ENCODE data around the gene DMD. TPM values are rescaled to one million over a fixed set of nuclear protein-coding genes. Genes with fewer than 3 reads are reported as not detected.

Gene DMD
- total RNA-seq, 1 experiment from 2014 or later: 3.9 TPM

DNA sequence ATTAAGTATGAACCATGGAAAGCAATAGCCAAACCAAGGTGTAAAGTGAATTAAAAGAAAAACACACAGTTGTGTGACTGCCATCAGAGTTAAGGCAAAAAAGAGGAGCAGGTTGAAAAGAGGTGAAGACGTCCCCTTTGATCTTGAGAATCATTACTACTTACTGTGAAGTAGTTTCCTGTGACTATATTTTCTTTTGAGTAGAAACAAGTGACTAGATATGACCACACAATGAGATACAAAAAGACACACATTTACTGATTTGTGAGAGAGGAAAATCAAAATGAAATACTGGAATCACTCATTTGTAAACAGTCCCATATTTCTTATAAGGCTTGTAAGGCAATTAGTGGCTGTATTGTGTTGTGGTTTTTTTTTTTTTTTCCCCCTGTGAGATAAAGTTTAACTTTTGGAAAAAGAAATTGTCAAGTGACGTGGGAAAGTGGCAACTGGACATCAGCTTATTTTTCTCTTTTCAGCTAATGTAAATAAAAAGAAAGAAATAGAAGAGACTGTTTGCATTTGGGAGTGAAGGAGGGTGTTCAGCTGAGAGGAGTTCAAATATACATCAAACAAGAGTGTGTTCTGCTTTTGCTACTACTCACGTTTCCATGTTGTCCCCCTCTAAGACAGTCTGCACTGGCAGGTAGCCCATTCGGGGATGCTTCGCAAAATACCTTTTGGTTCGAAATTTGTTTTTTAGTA, 2033.1 kb downstream of the DMD start:
- no peak for DNase-seq (ENCODE audit: extremely low read depth, low read depth)

DNA sequence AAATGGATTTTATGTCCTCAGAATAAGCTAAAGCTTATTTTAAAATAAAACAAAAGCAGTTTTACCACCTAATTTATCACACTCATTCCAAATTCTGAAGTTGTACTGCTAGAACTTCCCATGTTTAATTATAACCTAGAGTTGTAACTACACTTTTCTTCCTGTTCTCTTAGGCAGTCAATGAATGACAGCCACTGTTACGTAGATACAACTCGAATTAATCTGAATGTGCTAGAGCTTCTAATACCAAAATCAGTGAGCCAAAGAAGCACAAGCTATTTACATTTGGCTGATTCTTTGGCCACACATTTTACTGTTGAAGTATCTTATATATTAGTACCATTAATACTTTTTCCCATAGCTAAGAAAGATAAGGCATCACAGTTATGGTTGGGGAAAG, 2040.6 kb downstream of the DMD start:
- no peak for DNase-seq (ENCODE audit: extremely low read depth, low read depth)

DNA sequence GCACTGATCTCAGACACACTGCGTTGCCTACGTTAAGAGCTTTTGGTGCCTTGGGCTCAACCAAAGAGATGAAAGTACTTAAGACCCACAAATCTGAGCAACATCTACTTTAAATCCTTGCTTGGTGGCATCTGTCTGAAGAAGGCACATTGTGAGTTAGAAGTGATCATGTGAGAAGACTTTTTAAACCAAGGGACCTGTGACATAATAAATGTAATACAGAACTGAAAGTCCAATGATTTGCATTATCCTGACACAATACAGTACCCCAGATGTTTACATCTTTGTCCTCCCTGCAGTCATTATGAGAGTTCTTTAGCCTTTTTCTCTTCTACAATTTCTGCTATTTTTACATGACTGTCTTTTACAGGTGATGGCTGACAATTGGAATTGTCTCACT, 2042.8 kb downstream of the DMD start:
- DNase-seq (ENCODE audit: extremely low read depth, low read depth): no peak

DNA sequence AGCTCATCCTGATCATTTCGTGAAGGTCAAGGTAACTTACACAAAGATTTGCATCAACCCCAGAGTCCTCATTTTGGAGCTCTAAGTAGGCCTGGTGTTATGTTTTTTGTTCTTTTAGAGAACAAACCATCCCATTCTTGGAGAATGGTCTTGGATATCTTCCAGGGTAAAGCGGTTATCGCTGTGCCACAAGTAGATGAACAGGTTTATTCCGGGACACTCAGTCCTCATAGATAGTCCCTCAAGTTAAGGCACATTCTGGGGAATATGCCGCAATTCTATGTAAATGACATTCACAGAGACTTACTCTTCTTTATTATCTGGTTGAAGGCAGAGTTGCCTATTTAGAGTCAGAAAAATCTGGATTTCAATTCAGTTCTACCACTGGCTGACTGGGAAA, 2044.5 kb downstream of the DMD start:
- DNase-seq (ENCODE audit: extremely low read depth, low read depth): no peak

DNA sequence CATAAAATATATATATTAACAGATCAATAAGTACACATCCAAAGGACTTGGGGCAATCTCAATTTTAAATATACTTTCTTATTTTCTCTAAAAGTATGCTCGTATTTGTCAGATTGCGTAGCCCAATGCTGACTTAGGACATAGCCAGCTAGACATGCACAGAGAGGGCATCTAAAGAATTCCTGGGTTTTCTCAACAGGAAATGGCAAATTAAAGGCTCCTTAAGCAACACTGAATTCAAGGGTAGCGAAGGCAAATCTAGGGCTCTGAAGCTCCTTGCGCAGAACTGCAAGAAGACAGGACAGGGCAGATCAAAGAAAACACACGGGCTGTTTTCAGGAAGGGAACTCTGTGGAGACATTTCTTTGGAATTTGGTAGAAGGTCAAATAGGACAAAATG, 2044.9 kb downstream of the DMD start:
- DNase-seq (ENCODE audit: extremely low read depth, low read depth): no peak

DNA sequence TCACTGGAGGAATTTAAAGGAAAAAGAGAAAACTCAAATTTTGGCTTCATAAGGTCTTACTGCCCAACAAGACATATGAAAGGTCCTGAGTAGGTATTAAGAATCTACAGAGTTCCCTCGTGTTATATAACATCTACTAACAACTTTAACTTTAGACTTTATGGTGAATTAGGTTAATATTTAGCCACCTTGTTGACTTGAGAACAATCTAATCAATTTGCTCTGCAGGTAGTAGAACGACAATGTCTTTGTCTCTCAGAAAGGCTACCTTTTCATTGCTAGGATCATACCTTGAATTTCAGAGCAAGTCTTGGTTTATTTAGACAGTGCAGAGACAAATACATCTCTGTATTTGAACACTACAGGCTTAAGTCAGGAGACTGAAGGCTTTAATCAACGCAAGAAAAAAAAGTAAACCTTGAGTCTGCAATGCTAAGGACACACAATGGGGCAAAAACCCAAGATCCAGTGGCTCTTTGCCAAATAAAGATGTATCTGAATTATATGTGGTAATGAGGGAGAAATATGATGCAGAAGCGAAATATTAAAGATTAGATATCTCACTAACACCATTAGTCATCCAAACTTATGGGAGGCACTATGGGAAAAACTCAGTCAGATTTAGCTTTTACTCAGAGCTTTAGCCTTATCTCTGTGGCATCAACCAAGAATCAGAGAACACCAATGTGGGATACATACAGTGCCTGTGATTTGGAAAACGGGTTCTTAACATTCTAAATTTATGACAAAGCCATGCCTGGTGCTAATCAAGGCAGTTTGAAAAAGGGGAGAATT, 2045.9 kb downstream of the DMD start:
- no peak for DNase-seq (ENCODE audit: extremely low read depth, low read depth)

DNA sequence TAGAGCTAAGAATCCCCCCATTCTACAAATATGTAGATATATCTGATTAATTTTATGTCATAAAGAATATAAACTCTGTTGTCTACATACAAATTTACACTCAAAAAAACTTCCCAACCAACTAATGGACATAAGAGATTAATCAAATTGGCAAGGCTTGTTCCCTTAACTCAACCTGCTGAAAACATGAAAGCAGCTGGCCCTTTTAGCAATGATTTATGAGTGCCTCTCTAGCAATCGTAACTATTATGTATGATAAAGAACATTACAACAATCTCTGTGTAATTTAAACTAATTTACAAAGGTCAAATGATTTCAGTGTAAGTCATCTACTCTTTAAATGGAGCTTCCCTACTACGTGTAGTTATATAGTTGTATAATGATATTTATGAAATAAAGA, 2056.4 kb downstream of the DMD start:
- DNase-seq (ENCODE audit: extremely low read depth, low read depth): no peak

DNA sequence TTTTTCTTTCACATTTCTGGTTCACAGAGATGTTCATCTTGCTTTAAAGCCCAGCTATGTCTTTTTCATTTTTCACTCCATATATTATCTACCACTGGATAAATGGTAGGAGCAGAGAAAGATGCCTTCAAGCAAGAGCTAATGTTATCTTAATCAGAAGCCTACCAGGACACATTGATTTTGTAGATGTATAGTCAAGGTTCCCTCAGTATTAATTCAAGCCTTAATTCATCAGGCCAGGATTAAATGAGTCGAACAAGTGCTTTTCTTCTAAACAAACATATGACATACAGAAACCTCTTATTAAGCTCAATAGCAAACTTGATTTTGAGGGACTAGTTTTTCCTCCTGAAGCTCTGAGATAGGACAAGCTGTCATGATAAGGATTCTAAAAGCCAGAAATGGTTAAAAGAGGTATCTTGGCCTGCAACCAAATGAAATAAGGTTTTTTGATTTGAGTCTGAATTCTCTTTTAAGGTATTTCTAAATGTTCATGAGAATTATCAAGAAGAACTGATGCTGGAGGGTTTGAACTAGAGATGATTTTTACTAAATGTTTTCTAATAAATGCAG, 2057.8 kb downstream of the DMD start:
- no peak for DNase-seq (ENCODE audit: extremely low read depth, low read depth)

DNA sequence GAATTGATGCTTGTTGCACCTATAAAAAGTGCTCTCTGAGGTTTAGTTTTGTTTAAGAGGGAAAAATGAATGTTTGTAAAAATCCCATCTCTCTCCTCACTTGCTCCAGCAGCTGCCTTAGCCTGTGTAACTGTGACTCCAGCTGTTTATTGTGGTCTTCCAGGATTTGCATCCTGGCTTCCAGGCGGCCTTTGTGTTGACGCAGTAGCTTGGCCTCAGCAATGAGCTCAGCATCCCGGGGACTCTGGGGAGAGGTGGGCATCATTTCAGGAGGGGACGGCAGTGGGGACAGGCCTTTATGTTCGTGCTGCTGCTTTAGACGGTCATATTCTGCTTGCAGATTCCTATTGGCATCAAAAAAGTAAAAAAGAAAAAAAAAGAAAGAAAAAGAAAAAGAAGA, 2064.2 kb downstream of the DMD start:
- DNase-seq (ENCODE audit: extremely low read depth, low read depth): no peak

DNA sequence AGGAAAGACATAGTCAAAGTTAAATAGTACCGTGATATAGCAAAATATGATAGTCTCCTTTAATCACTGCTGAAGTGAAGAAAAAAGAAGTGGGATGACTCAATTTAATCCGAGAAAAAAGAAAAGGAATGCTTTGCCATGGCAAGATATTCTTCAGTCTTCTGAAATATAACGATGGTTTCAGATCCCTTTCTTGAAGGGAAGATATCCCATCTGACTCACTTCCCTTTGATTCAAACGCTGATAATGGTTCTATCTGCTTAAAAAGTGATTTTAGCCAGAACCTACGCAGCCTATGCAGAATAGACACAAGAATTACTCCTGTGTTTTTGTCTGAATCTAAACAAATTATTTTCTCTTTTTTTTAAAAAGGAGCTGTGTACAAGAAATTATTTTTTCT, 2071.4 kb downstream of the DMD start:
- DNase-seq (ENCODE audit: extremely low read depth, low read depth): no peak

DNA sequence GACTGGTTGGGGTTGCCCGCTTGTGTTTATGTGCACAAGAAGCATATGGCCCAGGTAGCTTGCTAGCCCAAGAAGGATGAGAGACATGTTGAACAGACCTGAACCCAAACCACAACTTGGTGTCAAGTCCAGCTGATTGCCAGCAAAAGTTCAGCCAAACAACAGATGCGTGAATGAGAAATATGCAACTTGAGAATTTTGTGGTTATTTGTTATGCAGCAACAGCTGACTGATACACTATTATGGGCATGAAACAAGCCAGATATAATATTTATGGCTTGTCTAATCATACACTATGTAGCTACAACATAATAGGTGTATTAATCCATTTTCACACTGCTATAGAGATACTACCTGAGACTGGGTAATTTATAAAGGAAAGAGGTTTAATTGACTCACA, 2073.2 kb downstream of the DMD start:
- no peak for DNase-seq (ENCODE audit: extremely low read depth, low read depth)

DNA sequence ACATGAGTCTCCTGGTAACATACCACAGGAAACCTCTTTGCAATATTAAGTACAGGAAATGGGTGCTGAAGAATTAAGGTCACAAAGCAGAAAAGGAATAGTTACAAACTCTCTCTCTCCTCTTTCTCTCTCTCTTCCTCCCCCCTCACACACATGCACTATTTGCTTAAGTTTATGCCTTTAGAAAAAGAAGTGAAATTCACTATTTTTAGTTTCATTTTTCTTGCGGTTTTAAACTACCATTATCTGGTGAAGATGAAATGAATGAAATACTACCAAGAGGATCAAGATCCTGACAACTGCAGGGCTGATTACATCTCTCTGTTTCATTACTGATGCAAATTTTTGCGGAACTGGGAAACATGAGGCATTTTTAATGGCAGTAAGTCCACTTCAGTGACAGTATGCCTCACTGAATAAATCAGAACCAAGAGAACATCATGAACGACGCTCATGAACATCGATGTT, 2075.2 kb downstream of the DMD start:
- DNase-seq (ENCODE audit: extremely low read depth, low read depth): no peak

DNA sequence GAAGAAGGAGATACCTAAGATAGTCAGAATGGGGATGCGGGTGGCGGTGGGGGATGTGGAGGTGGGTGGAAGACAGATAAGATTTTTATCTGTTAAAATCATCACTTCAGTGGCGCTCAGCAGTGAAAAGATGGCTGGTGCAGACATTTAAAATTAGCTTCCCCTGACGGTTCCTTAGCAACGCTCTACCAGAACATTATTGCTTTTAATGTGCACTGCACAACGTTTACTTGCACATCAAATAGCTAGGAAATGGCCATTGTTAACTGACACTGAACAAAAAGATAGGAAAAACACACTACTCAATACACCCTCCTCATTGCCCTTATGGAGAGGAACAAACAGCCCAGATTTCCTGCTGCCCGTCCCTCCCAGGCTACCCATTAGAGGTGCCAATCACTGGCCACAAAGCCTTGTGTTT, 2078.5 kb downstream of the DMD start:
- DNase-seq (ENCODE audit: extremely low read depth, low read depth): no peak

DNA sequence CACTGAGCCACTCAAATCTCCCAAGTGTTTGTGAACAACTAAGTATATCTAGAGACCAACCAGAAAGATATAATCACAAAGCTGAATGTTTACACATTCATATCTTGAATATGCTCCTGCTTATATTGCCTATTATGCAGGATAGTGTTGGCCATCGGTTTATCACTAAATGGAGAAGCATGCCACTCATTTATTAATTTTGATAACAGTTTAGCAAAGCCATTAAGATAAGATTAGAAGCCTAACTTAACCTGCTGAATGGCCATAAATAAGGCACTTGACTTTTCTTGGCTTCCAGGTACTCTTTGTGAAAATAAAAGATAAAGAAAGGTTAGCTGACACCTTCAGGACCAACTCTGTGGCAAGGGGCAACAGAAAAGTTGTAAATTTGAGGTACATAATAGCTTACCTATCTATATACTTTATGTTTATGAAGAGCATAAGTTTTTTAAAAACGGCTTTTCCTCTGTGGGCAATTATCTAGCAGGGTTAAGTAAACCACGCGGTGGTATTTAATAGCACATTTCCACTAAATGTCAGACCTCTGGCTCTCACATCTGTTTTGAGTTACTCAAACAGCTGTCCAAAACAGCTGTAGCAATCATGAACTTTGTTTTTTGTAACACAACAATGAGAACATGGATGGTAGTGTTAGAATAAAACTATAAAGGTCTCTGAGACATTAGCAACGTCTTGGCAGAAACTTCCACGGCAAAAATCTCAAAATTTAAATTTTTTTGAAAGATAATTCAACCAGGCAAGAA, 2080.7 kb downstream of the DMD start:
- DNase-seq (ENCODE audit: extremely low read depth, low read depth): no peak

DNA sequence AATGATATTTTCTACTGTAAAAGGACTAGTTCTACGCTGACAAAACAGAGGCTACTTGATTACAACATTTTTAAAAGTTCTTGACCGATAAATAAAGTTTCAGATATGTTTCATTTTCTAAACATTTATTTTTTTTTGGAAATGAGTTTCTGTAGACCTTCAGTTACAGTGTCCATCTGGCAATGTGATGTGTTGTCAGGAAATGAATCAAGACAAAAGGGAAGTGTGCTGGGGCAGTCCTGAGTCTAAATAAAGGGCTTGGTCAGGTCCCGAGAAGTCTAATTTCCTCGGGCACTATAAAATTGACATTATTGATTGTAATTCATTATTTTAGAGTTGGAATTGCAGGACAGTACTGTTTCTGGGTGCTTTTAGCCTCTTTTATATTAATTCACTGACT, 2082.5 kb downstream of the DMD start:
- DNase-seq (ENCODE audit: extremely low read depth, low read depth): no peak

DNA sequence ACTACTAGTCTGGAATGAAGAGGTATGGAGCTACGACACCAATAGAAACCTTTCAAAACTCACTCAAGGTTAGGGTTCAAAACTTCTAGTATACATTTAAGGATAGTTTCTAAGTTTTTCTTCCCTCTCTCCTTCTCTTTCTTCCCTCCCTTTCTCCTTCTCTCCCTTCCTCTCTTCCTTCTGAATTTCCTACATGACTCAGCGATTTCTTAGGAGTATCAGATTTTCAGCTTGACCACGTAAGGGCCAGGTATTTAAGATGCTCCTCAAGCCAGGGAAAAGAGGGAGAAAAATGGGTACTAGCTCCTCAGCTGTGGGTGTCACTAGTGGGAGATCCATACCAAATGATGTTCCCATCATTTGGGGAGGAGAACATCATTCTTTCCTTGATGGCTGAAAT, 2083.6 kb downstream of the DMD start:
- no peak for DNase-seq (ENCODE audit: extremely low read depth, low read depth)

DNA sequence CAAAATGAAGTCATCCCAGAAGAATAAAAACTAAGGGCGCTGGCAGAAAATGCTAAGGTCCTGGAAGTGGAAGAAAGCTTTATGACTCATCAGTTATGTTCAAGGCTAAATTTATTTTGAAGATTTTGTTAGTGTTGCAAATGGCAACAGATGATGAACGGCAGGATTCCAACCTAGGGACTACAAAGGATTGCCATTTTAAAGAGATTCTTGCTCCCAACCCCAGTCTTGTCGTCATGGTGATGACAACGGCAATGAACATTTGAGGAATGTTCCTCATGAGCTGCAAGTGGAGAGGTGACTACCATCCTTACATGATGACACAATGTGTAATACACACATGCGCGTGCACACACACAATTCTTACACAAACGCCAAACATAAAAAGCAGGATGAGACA, 2085.1 kb downstream of the DMD start:
- no peak for DNase-seq (ENCODE audit: extremely low read depth, low read depth)

DNA sequence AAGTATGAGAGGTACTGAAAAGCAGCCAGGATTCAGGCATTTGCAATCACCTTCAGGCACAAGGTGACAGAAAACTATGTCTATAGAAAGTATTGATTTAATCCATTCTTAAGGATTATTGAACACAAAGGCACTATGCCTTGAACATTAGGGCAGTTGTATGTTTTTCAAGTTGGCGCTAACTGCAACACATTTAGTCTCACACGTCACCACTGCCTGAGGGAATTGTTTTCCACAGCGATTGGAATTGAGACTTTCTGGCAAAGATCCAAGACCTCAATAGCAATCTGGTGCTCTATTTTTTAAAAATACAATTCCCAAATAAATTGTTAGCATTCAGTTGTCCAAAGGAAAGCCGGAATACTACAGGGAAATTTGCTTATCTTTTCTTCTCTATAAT, 2086.8 kb downstream of the DMD start:
- DNase-seq (ENCODE audit: extremely low read depth, low read depth): no peak

DNA sequence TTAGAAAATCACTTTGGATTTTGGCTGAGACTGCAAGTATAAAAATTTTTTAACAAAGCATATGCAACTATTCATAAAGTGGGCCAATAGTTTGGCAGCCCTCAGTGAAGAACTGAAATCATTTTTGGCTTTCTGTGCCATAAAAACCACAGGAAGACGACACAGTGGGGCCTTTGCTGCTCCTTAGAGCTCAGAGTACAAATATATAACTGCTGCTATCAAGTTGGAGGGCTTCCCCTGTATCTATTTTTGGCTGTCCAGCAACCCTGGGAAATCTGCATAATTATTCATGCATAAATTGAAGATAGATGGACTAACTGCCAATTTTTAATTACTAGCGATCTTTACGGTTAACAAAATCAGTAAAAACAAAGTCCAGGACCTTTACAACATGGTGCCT, 2088.0 kb downstream of the DMD start:
- DNase-seq (ENCODE audit: extremely low read depth, low read depth): no peak

DNA sequence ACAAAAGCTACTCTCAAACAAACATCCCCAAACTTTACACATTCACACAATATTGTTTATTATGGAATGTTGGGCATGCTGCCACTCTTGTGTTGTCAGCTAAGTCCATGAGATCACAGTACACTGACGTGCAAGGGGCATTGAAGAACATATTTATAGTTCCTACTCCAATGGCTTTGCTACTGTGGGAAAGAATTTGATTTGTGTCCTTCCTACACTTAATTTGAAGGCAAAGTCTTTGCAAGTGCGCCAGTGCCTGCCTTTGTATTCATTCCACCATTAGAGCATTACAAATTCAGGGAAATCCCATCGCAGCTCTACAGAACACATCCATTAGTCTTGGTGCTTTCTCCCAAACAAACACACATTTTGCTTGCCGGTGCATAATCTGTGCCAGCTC, 2094.1 kb downstream of the DMD start:
- DNase-seq (ENCODE audit: extremely low read depth, low read depth): no peak

DNA sequence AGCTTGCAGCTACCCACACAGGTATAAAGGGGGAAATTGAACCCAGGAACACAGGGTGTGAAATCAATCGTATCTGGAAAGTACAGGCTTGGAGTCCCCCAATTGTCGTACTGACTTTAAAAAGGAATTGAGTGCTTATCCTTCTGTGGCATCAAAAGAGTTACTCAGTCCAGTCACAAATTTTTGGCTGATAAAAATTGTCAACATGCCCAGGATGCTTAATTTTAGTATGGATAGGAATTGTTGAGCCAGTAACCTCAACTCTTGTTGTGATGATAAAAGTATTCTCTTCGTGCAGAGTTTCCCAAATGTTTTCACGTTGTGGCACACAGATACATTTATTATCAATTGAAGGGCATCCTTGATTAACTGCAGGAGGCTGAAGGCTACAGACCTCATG, 2096.0 kb downstream of the DMD start:
- no peak for DNase-seq (ENCODE audit: extremely low read depth, low read depth)
